GM21737 (cell line): ENCODE measurements around the gene SST.
A peak's percentile ranks its signal among the peaks of the same experiment; 100 is the strongest.
"Not testable (repeated sequence)": the region's sequence is repeated elsewhere in the genome, so short reads cannot be mapped to it uniquely, and the experiment has no call there.

Experiments used
- ATAC-seq: cut with Tn5 transposase; IDR thresholded peaks from one replicate; pipeline ENCODE4 v1.9.1; 2021; ENCODE audit warnings: mild to moderate bottlenecking, moderate library complexity; ENCODE audit not compliant: unreplicated experiment

Gene SST

DNA sequence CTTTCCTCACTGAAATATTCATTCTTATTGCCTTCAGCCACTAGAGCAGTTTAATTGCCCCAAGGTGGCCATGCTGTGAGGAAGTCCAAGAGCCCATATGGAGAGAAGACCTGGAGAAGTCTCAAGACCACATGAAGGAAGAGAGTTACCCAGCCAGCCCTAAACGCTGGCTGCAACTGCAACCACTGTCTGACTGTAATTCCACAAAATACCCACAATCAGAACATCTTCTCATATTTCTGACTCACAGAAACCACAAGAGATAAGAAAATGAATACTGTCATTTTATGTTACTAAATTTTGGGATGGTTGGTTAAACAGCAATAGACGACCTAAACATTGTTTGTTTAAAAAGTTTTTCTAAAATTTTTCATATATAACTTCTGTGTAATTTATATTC, 14.7 kb upstream of the SST start:
- no peak for ATAC-seq

DNA sequence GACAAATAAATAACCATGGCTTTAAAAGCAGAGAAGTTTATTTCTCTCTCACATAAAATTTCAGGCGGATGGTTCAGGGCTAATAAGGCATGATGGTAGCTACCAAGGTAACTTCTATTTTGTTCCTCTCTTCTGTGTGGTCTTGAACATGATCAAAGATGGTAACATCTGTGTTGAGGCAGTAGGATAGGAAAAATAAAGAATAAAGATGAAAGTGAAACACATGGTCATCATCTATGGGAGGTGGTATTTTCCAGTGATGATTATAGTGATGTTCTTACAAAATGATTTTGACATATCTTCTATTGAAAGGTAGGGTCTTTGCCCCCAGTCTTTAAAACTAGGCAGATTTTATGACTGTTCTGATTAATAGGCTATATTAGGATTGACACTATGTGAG, 14.2 kb upstream of the SST start:
- ATAC-seq: no peak

DNA sequence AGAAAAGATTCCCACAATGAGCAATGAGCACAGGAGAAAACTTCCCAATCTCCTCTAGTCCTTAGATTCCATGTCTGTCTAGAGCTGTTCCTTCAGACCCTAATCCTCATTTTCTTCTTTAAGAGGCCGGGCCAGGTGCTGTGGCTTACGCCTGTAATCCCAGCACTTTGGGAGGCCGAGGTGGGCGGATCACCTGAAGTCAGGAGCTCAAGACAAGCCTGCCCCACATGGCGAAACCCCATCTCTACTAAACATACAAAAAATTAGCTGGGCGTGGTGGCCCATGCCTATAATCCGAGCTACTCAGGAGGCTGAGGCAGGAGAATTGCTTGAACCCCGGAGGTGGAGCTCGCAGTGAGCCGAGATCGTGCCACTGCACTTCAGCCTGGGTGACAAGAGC, 11.6 kb upstream of the SST start:
- not testable (repeated sequence) for ATAC-seq

DNA sequence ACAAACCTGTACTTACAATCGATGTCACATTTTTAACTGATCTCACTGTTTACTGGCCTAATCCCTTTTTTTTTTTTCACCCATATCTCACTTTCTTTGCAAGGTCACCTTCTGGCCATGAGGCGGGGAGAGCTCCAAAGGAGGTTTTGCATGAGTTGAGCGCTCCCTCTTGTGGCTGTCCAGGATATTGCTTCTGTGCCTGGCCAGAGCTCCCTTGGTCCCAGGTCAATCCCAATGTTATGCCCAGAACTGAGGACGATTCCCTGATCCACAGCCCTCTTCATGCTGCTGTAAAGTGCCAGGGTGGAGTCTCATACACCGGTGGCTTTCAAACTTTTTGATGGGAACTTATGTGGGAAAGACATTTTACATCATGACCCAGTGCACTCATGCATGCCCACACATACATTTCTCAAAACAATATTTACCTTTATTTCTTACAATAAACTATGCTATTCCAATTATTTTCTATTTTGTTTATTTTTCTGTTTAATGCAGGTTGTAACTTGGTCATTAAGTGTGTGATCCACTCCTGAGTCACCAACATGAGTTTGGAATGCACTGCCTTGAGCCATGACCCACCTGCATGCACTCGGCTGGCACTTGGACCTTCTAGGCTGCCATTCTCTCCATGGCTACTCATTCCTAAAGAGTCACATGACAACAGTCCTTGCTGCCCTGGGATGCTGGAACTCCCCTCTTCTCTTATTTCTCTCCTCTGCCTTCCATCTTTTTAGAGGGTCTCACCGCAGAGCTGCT, 9.6 kb upstream of the SST start:
- ATAC-seq: no peak

DNA sequence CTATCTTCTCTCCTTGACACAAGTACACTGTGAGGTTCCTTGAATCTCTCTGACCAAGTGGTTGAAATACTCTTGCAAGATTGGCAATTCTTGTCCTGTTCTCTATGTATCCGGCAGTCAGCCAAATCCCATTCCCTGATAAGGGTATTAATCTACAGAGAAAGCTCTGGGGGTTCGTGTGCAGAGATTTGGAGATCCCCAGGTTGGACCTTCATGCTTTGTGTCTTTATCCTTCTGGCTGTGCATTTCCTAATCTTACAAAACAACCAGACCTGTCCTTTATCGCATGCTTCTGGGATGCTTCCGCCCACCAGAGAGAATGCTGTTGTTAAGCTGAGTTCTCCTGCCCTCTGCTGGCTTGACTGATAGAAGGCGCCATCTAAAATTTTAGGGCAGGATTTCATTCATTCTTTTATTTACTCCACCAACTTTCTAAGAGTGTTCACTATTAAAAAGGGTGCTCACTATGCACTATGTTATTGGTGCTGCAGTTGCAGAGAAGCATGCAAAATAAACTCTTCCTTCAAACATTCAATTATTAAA, 8.6 kb upstream of the SST start:
- no peak for ATAC-seq

DNA sequence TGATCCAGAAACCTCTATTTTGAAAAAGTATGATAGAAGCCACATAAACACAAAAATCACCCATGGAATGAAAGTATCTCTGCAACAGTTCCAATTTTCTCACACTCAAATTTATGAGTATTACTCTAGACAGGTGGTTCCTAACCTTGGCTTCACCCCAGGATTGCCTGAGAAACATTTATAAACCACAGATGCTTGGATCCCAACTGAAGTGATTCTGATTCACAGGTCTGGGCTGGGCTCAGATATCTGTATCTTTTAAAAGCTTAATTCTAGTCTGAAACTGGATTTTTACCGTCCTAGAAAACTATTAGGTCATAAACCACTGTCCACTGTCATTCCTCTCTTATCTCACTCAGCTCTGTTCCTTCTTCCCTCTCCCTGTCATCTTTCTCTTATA, 7.4 kb upstream of the SST start:
- ATAC-seq: no peak

DNA sequence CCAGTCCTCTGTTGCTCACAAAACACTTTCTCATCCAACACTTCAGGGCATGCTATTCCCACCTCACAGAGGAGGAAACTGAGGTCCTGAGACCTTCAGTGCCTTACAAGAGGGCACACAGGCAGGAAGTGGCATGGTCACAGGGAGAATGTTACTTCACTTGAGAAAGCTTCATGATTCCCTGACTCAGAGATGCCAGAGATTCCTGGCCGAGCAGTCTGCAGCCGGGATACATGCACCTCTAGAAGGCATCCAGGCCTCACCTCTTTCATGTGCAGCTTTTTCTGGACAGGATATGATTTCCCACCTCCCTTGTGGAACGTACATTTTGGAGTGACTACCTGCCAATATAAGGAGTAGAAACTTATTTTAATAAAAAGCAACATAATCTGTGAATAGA, 2.8 kb upstream of the SST start:
- ATAC-seq: no peak

DNA sequence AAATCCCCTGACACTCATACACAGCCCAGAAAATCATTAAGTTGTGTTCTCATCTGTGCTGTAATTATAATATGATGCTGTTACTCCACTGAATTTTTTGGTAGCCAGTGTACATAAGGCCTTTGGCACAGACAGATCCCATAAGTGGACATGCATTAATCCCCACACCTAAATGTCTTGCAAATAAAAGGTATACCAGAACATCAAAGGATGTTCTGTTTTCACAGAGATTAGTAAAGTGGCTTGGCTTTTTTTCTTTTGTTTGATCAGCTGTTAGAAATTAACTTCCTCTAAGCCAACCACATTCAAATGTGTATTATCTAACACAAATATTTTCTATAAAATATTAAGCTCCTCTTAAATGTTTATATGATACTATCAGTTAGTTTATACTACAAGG, 2.7 kb downstream of the SST start:
- ATAC-seq: no peak

DNA sequence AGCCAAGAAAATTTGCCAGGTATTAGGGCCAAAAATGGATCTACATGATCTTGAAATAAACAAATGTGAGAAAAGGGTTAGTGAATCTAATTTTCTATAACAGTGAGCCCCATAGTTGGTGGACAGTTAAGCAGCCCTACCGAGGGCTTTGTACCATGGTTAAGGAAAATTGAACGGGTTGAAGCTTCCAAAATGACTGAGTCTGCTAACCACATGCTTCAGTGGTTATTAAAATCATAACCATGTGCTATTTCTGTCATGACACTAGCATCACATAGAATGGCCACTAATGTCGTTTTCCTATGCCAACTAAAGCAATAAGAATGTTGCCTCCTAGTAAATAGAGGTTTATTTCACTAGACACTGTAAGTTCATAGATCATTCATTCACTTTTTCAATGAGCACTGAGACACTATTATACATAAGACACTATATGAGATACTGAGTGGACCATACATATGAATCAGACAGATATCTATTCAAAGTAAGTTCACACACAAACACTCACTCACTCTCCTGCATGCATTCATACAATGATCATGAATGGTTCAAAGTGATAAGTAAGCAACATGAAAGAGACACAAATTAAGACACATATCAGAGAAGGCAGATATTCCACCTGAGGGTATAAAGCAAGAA, 4.3 kb downstream of the SST start:
- no peak for ATAC-seq

DNA sequence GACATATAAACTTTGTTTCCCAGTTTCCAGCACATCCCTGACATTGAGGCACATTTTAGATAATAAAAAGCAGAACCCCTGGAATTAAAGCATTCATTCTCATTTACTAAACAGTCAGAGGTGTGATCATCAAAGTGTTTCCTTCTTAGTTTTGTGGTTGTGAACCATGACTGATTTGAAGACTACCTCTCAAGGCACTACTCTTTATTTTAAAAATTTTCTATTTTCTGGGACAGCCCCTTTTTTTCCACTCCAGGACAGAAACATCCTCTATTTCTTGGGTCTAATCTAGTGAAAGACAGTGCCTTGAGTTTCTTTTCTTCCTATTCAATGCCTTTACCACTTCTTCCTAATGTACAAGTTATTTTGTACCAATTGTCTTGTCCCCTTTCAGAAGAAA, 5.2 kb downstream of the SST start:
- no peak for ATAC-seq

DNA sequence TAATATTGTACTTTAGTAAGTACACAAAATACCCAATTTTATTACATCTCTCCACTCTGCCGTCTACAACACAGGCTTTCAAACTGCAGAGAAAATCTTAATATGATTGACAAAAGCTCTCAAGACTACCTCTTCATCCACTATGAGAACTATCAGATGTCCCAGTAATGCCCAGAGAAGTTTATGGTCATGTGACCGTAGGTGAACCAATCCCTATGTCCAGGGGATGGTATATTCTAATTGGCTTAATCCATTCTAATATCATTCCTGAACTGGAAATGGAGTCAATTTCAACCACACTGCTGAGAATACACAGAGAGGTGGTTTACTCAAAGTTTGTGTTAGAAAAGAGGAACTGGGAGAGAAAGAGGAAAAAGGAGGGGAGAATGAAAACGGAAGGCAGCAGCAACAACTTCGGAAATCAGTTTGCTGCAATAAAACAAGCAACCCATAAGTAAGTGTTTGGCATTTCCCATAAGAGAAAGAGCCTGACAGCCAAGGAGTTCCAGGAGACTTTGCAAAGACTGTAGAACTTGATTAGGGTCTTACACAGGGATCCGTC, 7.3 kb downstream of the SST start:
- no peak for ATAC-seq

DNA sequence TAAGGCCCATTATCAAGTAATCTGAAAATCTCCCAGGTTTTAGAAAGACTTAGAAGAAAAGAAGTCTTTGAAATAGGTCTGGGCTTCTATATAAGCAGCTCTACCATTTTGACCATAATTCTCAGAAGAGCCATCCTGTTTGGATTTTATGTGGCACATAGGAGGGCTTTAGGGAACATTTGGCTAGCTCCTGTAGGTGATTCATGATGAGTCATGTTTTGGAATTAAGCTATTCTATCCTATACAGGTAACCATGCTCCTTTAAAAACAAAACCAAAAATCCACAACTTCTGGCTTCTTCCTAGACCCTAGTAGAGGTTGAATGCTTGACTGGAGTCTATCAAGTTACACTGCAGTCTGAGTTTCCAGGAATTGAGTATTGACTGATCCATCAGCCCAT, 8.9 kb downstream of the SST start:
- ATAC-seq: no peak

DNA sequence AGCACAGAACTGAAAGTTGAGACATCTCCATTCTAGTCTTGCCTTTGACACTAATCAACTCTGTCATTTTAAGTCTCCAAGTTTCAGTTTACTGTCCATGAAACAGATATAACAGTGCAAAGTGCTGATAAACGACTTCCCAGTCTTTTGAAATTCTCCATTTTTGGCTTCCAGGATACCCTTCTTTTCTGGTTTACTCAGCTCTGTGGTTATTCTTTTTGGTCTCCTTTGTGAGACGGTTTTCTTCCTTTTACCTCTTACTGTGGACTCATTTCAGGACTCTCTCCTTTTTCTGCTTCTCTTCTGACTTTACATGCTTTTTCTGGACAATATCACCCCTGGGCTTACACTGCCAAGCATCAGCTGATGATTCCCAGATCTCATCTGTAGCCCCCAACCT, 18.9 kb downstream of the SST start:
- ATAC-seq: no peak

DNA sequence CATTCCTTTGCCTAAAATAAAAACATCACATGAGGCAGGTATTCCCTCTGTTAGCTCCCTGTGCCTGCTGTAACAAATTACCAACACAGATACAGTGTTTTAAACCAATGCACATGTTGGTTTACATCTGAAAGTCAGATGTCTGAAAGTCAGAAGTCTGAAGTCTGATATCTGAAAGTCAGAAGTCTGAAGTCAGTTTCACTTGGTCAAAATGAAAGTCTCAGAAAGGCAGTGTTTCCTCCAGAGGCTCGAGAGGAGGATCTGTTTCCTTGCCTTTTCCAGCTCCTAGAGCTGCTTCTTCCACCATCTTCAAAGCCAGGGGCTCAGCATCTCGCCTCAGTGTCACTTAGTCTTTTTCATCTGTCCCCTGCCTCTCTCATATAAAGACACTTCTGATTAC, 22.0 kb downstream of the SST start:
- ATAC-seq: peak; percentile 95

DNA sequence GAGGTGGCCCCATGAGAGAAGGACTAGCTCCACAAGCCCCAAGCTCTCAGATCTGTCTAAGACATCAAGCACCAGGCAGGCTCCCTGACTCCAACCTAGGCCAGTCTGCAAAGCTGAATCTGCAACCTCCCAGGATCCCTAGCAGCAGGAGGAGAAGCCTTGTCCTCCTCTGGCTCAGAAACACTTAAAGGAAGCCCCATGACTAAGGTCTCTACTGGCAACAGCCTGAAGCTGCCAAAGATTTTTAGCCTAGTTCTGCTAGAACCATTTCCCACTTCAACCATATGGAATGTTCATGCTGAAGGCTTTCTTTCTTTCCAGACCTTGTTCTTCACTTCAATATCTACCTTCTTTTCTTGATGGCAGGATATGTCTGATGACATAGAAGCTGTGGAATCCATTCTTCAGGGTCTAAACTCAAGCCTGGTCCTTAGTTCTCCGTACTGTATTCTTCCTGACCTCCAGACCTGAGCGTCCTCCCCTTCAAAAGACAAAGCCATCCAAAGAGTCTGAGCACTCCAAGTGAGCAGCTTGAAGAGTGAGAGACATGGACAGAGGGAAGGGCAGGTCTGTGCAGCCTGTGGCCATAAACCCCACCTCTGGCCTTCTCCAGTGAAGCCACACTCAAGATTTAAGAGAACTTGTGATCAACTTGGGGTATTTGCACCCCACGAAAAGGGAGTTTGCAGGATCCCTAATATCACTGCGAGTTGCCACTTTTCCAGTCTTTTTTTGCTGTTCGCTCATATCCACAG, 23.1 kb downstream of the SST start:
- no peak for ATAC-seq

DNA sequence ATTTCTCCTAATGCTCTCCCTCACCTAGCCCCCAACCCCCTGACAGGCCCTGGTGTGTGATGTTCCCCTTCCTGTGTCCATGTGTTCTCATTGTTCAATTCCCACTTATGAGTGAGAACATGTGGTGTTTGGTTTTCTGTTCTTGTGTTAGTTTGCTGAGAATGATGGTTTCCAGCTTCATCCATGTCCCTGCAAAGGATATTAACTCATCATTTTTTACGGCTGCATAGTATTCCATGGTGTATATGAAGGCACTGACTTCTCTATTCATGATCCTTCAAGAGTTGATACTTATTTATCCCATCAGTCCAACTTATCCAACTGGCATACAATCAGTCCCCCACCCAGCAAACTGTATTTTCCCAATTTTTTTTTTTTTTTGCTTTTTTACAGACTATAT, 24.8 kb downstream of the SST start:
- not testable (repeated sequence) for ATAC-seq

DNA sequence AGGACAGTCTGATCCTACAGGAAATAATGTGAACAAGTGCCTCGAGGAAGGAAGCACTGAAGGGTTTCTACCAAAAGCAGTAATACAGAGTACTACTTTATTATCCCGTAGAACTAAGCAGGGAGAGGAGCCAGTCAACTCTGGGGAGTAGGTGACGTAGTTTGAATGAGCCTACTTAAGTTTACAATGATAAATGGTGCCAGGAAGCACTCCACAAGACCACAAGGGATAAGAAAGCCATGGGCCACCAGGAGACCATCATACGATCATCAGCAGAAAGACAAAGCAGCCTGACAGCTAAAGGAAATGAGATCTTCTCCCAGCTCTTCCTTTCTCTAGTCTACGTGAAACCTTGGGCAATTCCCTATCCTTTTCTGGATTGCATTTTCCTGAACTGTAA, 27.3 kb downstream of the SST start:
- no peak for ATAC-seq

DNA sequence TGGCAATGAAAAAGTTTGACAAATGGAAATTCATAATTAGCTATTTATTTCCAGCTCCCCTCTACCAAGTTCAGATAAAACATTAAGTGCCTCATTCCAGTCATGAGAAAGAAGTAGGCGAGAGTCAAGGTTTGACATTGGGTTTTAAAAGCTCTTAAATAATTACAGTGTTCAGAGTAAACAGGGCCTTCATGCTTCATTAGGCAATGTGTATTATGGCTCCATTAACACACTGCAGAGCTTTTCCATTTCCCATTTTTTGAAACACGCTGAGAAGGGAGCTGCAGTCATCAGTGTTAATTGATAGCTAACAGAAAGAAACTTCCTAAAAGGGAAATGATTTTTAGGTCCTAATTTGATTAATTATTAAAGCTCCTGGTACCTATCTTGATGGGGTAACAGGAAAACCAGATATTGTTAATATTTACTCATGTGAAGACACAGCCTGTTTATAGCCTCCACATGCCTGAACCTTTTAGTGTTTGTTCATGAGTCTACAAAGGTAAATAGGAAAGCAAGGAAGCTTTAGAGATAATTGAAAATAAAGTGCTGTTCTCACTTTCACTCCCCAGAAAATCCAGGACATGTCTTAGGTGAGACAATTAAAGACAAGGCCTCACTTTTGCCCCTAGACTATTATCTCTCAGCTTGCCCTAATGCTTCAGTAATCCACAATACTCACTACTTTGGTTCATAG, 28.7 kb downstream of the SST start:
- no peak for ATAC-seq

DNA sequence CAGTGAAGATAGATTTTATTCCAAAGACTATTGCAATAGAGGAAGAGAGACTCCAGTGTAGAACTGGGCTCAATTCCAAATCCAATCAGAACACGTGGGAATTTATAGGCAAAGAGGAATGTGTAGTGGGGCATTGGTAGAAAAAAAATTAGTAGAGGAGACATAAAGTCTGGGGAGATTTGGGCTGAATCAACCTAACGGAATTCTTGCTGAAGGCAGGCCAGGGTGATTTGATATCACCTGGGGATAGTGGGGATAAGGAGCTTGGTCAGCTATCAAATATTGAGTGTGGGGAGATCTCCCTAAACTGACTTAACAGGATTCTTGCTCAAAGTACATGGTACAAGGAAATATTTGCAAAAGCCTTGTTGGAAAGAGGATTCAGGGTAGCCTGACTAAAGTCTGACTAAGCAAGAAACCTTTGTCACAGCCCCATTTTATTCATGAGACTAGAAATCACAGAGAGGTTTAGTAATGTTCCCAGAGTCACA, 29.6 kb downstream of the SST start:
- ATAC-seq: no peak

DNA sequence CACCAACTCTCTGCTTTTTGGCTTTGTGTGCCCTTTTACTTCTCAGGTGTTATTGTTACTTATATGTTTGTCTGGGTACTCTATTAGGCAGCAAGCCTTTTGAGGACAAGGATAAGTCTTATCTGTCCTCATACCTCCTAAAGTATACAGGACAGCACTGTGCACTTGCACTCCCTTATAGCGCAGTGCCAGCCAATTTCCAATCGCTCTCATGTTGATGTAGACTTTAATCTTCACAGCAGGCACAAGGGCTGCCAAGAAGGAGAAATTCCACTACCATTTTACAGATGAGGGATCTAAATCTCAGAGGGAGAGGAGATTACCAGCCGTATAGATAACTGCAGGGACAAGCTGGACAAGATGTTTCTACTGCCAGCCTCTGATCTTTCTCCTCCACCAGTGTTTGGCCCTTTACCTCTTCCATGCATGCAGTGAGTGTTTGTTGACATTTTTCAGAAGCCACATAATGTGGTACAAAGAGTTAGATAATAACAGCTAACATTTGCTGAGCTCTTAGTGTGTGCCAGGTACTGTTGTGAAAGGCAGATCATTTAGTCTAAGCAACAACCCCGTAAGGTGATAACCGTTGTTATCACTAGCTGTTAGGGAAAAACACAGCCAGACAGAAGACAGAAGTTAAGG, 30.1 kb downstream of the SST start:
- no peak for ATAC-seq
